GM12878 (cell line): ENCODE measurements around the gene INSRR. TPM values are rescaled to one million over a fixed set of nuclear protein-coding genes. Genes with fewer than 3 reads are reported as not detected.

Experiments
- CREB1 ChIP-seq: IDR thresholded peaks from 2 replicates; pipeline ENCODE4 v1.6.1; 2012; ENCODE audit warnings: low read depth, mild to moderate bottlenecking, inconsistent platforms
- DPF2 ChIP-seq: fragments of 450-650 bp; IDR thresholded peaks from 2 replicates; pipeline ENCODE4 v1.6.1; 2017; ENCODE audit warnings: mild to moderate bottlenecking
- RAD51 ChIP-seq: fragments of 450-650 bp; IDR thresholded peaks from 2 replicates; pipeline ENCODE4 v1.6.1; 2016; ENCODE audit warnings: moderate library complexity, mild to moderate bottlenecking, inconsistent platforms
- SMARCA5 ChIP-seq: fragments of 450-650 bp; IDR thresholded peaks from 2 replicates; pipeline ENCODE4 v1.6.1; 2017; ENCODE audit warnings: mild to moderate bottlenecking
- ZNF592 ChIP-seq: fragments of 450-650 bp; IDR thresholded peaks from 2 replicates; pipeline ENCODE4 v1.6.1; 2017; ENCODE audit warnings: mild to moderate bottlenecking, moderate library complexity
- polyA plus RNA-seq, 11 experiments: library from polyadenylated mRNA; depleted of rRNA in 4 of 11; unstranded in 6 of 11; stranded (reverse) in 5 of 11; fragments of >200 nt; fragmentation: Nextera tagmentation in 4 of 11; fragmentation: Illumina TruSeq in 1 of 11; extraction: Ambion mirVana in 4 of 11; extraction: Trizol in 1 of 11; gene quantifications; 1 replicate in 1 of 11; 2 replicates in 10 of 11; pipeline versions ENCODE4 v1.2.1 to v1.2.3, GENCODE V29; 2011 to 2016; ENCODE audit warnings: inconsistent platforms in 2 of 11, missing spikeins in 2 of 11, low read depth in 1 of 11
- total RNA-seq, 4 experiments: library from RNA; depleted of rRNA in 3 of 4; stranded (reverse); fragments of >200 nt in 3 of 4; fragmentation: Illumina TruSeq in 1 of 4; extraction: Trizol in 1 of 4; gene quantifications; 2 replicates each; pipeline versions ENCODE4 v1.2.1 to v1.2.3, GENCODE V29; 2013 to 2021
- TF ChIP-seq, protein P1 (sequence below): IDR thresholded peaks from 2 replicates; pipeline ENCODE4 v1.6.1; 2012; ENCODE audit warnings: low read depth, low read length, improper control_type of control experiment
- TF ChIP-seq, protein P2 (sequence below): IDR thresholded peaks from 2 replicates; pipeline ENCODE4 v1.6.1; 2011; ENCODE audit warnings: borderline replicate concordance, low read depth, mild to moderate bottlenecking, moderate library complexity, low read length; ENCODE audit not compliant: insufficient read depth, poor library complexity, severe bottlenecking

INSRR gene
- total and polyA plus RNA-seq, 10 of the 15 experiments (the other 5 are each of a cell fraction or from before 2014, with no cell fraction given), result 0.01 TPM; not detected in 9

DNA sequence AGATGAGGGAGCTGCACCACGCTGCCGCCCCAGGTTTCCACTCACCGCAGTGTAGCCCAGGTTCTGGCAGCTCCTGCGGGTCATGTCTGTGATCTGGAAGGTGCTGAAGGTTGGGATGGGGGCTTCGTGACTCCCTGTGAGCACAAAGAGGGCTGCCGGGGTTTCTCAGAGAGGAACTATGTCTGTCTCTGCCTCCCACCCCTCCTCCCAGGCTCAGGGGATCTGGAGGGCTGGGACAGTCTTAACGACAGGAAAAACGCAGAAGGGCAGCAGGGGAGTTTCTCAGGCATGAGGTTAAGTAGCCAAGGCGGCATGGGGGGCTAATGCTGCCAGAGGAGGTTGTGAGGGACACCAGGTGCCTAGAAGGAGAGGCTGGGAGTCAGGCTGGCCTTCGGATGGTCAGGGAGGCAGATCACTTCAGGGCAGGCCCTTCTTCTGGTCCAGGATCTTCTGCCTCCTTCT lies 42.9 kb downstream of the INSRR start (continued):
- TF ChIP-seq ZNF592, result no peak
- TF ChIP-seq, protein P1, sequence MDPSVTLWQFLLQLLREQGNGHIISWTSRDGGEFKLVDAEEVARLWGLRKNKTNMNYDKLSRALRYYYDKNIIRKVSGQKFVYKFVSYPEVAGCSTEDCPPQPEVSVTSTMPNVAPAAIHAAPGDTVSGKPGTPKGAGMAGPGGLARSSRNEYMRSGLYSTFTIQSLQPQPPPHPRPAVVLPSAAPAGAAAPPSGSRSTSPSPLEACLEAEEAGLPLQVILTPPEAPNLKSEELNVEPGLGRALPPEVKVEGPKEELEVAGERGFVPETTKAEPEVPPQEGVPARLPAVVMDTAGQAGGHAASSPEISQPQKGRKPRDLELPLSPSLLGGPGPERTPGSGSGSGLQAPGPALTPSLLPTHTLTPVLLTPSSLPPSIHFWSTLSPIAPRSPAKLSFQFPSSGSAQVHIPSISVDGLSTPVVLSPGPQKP, result no peak
- no peak for TF ChIP-seq RAD51
- no peak for TF ChIP-seq CREB1
- TF ChIP-seq, protein P2, sequence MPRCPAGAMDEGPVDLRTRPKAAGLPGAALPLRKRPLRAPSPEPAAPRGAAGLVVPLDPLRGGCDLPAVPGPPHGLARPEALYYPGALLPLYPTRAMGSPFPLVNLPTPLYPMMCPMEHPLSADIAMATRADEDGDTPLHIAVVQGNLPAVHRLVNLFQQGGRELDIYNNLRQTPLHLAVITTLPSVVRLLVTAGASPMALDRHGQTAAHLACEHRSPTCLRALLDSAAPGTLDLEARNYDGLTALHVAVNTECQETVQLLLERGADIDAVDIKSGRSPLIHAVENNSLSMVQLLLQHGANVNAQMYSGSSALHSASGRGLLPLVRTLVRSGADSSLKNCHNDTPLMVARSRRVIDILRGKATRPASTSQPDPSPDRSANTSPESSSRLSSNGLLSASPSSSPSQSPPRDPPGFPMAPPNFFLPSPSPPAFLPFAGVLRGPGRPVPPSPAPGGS, result no peak
- no peak for TF ChIP-seq SMARCA5
- no peak for TF ChIP-seq DPF2
